ENCODE measurements around the gene C19orf81. TPM values are rescaled to one million over a fixed set of nuclear protein-coding genes. Genes with fewer than 3 reads are reported as not detected.
"Not testable (repeated sequence)": the region's sequence is repeated elsewhere in the genome, so short reads cannot be mapped to it uniquely, and the experiment has no call there.

C19orf81 gene
- total RNA-seq, 4 donors from 2014 or later = not detected

DNA sequence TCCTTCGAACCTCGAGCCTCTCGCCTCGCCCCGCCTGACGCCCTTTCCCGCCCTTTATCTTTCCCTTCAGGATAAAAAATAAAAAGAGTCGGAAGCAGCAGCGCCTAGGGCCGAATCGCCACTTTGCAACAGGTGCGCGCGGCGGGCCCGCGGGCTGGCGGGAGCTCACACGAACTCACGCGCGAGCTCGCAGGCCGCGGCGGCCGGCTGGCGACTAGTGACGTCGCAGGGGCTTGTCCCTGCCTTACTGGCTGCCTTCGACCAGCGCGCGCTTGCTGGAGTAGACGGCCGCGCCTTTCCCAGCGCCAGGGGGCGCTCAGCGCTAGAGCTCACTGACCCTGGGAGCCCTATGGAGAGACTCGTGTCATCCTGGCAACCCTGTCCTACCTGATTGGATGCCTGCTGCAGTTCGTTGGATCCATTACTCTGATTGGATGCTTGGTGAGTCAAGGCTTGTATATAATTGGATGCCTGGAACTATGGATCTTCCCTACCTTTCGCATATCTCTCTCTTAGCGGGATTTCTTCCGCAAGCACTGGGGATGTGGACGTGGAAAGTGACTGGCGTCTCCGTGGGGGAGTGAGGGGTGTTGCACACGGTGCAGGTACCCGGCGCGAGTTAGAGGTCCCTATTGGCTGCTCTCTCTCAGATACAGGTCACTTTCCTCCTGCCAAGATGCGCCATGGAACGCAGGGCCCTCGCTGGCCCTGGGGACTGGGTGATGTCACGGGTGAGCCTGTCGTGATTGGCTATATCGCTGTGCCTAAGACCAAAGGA lies 43.0 kb upstream of the C19orf81 start:
- H3K27me3 ChIP-seq; H3K4me1 ChIP-seq; DNase-seq; H3K9me3 ChIP-seq; H3K36me3 ChIP-seq; H3K27ac ChIP-seq; H3K4me3 ChIP-seq; intact Hi-C loops (cut with DNase I; ENCODE audit: low total_unique reads): not testable (repeated sequence)

DNA sequence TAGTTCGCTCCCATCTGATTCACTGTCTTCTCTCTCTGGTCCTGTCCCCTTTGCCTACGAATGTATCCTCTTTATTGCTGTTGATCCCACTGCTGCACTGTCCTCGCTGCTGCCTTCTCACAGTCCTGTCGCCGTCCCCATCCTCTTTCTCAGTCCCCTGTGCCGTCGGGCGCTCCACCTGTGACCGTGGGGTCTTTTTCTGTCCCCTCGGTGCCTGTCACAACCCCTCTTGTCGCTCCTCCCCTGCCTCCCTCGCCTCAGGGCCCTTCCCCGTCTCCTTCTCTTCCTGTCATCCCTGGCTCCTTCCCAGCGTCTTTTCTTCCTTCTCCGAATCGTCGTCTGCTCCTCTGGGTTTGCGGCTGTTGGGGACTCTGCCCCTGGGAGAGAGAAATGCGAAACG lies 41.9 kb upstream of the C19orf81 start:
- H3K27me3 ChIP-seq = peaks cover 0 to 5% of the 10 kb centered on the region in 2 donors
- DNase-seq = no peak
- H3K9me3 ChIP-seq = no peaks in the 10 kb centered on the region
- H3K4me1 ChIP-seq = no peaks in the 10 kb centered on the region
- no peaks in the 10 kb centered on the region for H3K36me3 ChIP-seq
- no peak overlapping the region for H3K27ac ChIP-seq
- no peak overlapping the region for H3K4me3 ChIP-seq
- TF ChIP-seq, protein P1, sequence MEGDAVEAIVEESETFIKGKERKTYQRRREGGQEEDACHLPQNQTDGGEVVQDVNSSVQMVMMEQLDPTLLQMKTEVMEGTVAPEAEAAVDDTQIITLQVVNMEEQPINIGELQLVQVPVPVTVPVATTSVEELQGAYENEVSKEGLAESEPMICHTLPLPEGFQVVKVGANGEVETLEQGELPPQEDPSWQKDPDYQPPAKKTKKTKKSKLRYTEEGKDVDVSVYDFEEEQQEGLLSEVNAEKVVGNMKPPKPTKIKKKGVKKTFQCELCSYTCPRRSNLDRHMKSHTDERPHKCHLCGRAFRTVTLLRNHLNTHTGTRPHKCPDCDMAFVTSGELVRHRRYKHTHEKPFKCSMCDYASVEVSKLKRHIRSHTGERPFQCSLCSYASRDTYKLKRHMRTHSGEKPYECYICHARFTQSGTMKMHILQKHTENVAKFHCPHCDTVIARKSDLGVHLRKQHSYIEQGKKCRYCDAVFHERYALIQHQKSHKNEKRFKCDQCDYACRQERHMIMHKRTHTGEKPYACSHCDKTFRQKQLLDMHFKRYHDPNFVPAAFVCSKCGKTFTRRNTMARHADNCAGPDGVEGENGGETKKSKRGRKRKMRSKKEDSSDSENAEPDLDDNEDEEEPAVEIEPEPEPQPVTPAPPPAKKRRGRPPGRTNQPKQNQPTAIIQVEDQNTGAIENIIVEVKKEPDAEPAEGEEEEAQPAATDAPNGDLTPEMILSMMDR (IDR thresholded peaks at IDR 0.05) = no peak
- no peak for TF ChIP-seq POLR2A (IDR thresholded peaks at IDR 0.05)
- intact Hi-C loops (cut with DNase I; ENCODE audit: low total_unique reads) = no loop called here

DNA sequence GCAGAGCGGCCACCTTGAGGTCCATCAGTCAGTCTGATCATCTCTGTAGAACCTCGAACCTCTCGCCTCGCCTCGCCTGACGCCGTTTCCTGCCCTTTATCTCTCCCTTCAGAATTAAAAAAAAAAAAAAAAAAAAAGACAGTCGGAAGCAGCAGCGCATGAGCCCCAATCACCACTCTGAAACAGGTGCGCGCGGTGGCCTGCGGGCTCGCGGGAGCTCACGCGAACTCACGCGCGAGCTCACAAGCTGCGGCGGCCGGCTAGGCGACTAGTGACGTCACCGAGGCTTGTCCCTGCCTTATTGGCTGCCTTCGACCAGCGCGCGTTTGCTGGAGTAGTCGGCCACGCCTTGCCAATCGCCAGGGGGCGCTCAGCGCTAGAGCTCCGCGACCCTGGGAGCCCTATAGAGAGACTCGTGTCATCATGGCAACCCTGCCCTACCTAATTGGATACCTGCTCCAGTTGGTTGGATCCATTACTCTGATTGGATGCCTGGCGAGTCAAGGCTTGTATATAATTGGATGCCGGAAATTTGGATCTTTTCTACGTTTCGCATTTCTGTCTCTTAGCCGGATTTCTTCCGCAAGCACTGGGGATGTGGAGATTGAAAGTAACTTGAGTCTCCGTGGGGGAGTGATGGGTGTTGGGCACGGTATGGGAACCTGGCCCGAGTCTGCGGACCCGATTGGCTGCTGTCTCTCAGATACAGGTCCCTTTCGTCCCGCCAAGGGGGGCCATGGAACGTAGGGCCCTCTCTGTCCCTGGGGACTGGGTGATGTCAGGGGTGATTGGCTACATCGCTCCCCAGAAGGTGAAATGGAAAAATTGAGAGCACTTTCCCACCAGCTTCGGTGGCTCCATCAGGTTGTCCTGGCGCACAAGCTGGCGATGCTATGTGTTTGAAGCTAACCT lies 41.1 kb upstream of the C19orf81 start:
- H3K36me3 ChIP-seq = no peaks in the 10 kb centered on the region
- peak; percentile 39 to 59 for DNase-seq
- intact Hi-C loops (cut with DNase I; ENCODE audit: low total_unique reads) = no loop called here
- TF ChIP-seq POLR2A (IDR thresholded peaks at IDR 0.05) = no peak
- TF ChIP-seq, protein P1 (IDR thresholded peaks at IDR 0.05) = peak in 3 of 4 experiments; percentile 25 to 55 (median 40)
- peaks cover 0 to 5% of the 10 kb centered on the region in 2 donors for H3K27me3 ChIP-seq
- H3K9me3 ChIP-seq = no peaks in the 10 kb centered on the region
- no peaks in the 10 kb centered on the region for H3K4me1 ChIP-seq
- no peak overlapping the region for H3K4me3 ChIP-seq
- H3K27ac ChIP-seq = no peak overlapping the region

DNA sequence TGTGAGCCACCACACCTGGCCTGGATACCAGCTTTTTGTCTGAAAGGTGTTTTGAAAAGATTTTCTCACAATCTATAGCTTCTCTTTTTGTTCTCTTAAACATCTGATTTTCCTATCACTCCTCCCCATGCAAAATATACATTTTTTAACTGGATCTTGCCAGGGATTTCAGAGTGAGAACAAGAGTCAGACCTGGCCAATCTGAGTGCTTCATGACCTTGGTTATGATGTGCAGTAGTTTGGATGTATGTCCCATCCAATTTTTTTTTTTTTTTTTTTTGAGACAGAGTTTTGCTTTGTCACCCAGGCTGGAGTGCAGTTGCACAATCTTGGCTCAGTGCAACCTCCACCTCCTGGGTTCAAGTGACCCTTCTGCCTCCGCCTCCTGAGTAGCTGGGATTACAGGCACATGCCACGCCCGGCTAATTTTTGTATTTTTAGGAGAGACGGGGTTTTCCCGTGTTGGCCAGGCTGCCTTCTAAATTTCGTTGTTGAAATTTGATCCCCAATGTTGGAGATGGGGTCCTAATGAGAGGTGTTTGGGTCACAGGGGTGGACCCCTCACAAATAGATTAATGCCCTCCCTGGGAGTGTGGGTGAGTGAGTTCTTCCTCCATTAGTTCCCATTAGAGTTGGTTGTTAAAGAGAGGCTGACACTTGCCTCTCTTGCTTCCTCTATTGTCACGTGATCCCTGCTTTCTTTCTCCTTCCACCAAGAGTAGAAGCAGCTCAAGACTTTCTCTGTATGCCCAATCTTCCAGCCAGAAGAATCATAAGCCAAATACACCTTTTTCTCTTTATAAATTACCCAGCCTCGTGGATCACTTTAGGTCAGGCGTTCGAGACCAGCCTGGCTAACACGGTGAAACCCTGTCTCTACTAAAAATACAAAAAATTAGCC lies 36.5 kb upstream of the C19orf81 start:
- intact Hi-C loops (cut with DNase I; ENCODE audit: low total_unique reads); DNase-seq; H3K4me3 ChIP-seq; H3K36me3 ChIP-seq; H3K27me3 ChIP-seq; H3K9me3 ChIP-seq; H3K27ac ChIP-seq; H3K4me1 ChIP-seq: not testable (repeated sequence)

DNA sequence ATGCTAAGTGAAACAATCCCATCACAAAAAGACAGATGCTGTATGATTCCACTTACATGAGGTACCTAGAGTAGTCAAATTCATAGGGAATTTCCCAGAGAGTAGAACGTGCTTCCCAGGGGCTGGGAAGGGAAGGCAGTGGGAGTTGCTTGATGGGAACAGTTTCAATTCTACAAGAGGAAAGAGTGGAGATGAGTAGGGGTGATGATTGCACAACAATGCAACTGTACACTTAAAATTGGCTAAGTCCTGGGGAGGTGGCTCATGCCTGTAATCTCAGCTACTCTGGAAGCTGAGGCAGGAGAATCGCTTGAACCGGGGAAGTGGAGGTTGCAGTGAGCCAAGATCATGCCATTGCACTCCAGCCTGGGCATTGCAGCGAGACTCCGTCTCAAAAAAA lies 30.9 kb upstream of the C19orf81 start:
- H3K27ac ChIP-seq; H3K9me3 ChIP-seq; H3K4me3 ChIP-seq; H3K36me3 ChIP-seq; intact Hi-C loops (cut with DNase I; ENCODE audit: low total_unique reads); H3K27me3 ChIP-seq; DNase-seq; H3K4me1 ChIP-seq: not testable (repeated sequence)

DNA sequence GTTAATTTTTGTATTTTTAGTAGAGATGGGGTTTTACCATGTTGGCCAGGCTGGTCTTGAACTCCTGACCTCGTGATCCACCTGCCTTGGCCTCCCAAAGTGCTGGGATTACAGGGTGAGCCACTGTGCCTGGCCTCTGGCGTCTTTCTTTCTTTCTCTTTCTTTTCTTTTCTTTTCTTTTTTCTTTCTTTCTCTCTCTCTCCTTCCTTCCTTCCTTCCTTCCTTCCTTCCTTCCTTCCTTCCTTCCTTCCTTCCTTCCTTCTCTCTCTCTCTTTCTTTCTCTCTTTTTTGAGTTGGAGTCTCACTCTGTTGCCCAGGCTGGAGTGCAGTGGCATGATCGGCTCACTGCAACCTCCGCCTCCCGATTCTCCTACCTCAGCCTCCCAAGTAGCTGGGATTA lies 30.1 kb upstream of the C19orf81 start:
- intact Hi-C loops (cut with DNase I; ENCODE audit: low total_unique reads); H3K36me3 ChIP-seq; H3K4me1 ChIP-seq; H3K4me3 ChIP-seq; H3K27ac ChIP-seq; H3K9me3 ChIP-seq; H3K27me3 ChIP-seq; DNase-seq: not testable (repeated sequence)

DNA sequence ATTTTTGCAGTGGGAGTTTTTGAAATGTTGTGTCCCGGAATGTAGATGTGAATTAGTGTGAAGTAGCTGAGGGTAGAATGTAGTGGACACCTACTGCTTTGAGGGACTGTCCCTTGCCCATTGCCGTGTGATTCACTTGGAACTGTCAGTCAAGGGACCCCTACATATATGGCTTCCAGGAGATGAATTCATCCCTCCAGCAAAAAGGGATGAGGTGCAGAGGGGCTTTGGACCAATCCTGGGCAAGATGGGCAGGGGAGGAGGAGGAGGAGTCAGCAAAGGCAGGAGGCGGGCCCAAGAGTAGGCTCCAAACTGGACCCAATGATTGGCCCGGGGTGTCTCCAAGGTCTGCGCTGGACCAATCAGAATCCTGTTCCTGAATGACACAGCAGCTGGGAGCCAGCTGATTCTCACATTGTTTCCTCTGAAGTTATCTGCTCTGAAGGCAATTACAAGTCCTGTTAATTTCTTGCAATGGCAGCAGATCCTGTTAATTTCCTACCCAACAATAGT lies 28.8 kb upstream of the C19orf81 start:
- DNase-seq; H3K27ac ChIP-seq; H3K4me1 ChIP-seq; H3K4me3 ChIP-seq; intact Hi-C loops (cut with DNase I; ENCODE audit: low total_unique reads); H3K9me3 ChIP-seq; H3K36me3 ChIP-seq; H3K27me3 ChIP-seq: not testable (repeated sequence)
